HK-2 (cell line): ENCODE data around the gene GJA4.

Experiments used
- DNase-seq: peaks from one replicate; pipeline ENCODE4 v3.0.0-alpha.2; 2018; ENCODE audit not compliant: unreplicated experiment

Gene GJA4

GRCh38 chr1:34792868-34793727 lies at the start of gene GJA4:
Gene GJA4, plus strand, starts transcription at chr1:34792999. Its CDS starts 1,215 bp downstream, at chr1:34794214.
- no peak for DNase-seq

- no peak for DNase-seq
Observed at GRCh38 chr1:34743775-34744174, 49.0 kb upstream of the GJA4 start.

DNA sequence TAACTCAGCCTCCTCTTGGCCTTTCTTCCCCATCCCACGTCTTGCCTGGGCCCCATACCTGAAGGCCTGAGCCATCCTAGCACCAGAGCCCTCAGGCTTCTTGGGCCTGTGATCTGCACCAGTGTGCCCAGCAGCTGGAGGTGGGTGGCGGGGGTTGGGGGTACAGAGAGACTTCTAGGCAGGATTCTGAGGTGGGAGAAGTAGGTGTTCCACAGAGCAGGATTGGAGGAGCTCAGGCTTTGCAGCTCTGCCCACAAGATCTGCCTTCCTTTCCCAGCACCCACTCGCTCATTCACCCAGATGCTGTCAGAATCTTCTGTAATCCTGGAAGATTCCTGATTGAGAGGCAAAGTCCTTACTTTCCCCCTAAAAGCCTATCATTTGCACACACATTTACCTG lies 47.9 kb upstream of the GJA4 start:
- no peak for DNase-seq

GRCh38 chr1:34745666-34746065 lies 47.1 kb upstream of the GJA4 start:
- DNase-seq: no peak

DNA sequence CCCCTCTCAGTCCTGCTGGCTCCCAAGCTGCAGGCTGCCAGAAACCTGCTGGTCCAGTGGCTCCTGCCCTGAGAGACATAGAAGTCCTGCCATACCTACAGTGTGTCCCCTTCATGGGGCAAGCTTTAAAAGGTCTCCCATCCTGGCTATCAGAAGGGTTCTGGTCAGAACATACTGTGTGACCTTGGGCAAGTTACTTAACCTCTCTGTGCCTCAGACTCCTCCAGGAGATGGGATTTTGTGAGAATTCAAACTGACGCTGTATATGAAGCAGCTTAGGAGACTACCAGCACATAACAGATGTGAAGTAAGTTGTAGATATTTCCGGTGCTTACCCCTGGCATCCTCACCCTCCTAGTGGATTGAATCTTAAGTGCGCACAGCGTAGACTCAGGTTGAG lies 46.7 kb upstream of the GJA4 start:
- DNase-seq: no peak

DNA sequence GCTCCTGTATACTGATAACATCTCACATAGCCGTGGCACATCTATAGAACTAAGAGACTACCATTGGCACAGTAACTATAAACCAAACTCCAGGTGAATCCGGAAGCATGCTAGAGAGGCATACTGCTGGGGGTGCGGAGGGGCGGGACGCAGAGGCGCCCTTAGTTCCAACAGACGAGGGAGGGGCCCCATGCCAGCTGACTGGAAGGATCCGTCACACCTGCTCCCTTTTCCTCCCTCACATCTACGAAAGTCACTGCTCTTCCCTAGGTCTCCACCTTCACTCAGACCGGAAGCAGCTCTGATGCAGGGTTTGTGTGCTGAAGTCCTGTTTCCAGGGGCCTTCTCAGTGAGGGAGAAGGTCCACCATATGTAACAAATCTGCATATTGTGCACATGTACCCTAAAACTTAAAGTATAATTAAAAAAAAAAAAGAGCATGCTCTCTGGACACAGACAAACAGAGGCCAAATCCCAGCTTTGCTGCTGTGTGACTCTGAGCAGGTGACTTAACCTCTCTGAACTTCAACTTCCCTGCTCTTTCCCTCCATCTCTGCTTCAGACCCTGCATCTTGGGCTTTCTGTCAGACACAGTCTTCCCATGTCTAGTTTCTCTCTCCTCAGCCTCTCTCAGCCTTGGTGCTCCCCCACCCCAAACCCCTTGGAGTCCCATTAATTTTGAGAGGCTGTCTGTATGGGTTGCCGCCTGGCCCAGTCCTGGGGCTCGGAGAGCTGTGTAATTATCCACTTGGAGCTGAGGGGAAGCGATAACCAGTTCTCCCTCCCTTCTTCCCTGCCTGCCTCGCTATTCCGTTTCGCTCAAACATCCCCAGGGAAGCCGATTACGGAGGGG lies 45.8 kb upstream of the GJA4 start:
- no peak for DNase-seq

- no peak for DNase-seq
Observed at GRCh38 chr1:34747638-34747941, 45.2 kb upstream of the GJA4 start.

GRCh38 chr1:34749992-34750391 lies 42.8 kb upstream of the GJA4 start:
- DNase-seq: no peak

- DNase-seq: no peak
Observed at GRCh38 chr1:34750610-34751009, 42.2 kb upstream of the GJA4 start.

DNA sequence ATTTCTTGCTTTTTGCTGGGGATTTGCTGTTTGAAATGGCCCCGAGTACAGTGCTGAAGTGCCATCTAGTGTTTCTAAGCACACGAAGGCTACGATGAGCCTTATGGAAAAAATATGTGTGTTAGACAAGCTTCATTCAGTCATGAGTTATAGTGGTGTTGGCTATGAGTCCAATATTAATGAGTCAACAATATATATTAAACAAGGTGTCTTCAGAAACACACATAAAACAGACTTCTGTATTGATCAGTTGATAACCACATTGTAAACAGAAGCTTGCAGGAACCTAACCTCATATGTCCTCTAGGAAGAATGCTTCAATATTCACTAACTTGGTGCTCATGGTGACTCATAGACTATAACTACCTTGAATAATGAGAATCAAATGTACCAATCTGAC lies 39.6 kb upstream of the GJA4 start:
- no peak for DNase-seq

DNA sequence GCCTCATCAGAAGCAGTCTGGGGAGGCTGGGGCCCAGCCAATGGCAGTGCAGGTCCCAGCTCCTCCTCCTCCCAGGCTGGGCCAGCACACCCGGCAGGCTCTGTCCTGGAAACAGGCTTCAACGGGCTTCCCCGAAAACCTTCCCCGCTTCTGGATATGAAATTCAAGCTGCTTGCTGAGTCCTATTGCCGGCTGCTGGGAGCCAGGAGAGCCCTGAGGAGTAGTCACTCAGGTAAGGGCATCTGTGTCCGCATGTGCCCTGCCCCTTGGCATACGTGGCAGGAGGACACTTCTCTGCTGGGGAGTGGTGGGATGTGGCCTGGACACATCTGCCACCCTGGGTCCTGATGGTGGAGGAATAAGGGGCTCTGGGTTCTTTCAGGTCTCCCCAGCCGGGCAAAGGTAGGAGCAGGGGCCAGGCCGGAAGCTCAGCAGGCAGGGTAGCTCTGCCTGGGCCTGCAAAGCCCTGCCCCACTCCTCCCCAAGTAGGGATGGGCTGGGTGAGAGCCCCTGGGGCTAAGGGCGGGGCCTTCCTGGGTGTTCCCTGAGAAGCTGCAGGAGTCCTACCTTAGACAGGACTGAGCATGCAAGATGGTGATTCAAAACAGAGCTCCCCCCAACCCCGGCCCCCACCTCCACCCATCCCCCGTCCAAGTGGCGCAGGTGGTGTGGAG lies 37.7 kb upstream of the GJA4 start, which contains the start of gene GJB5:
TSS of gene GJB5 (plus strand) at position 84 of the 674 bp plus-strand sequence. CDS start 2,284 bp downstream, outside the sequence.
- DNase-seq: no peak

DNA sequence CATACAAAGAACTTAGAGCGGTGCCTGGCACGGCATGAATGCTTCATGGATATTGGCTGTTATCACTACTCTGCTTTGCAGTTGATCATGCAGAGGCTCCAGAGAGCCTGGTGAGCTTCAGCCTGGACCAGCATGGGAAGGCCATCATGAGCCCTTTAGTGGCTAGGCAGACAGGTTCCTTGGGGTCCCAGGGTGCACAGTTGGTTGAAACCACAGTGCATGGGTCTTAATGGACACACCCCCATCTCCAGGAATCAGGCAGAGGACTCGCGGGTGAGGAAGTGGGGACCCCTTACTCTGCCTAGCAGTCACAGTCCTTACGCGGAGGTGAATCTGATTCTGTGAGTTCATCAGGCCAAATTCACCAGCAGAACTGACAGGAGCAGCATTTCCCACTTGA lies 36.8 kb upstream of the GJA4 start:
- no peak for DNase-seq

DNA sequence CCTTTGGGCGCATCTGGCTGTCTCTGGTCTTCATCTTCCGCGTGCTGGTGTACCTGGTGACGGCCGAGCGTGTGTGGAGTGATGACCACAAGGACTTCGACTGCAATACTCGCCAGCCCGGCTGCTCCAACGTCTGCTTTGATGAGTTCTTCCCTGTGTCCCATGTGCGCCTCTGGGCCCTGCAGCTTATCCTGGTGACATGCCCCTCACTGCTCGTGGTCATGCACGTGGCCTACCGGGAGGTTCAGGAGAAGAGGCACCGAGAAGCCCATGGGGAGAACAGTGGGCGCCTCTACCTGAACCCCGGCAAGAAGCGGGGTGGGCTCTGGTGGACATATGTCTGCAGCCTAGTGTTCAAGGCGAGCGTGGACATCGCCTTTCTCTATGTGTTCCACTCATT lies 35.4 kb upstream of the GJA4 start:
- DNase-seq: no peak

DNA sequence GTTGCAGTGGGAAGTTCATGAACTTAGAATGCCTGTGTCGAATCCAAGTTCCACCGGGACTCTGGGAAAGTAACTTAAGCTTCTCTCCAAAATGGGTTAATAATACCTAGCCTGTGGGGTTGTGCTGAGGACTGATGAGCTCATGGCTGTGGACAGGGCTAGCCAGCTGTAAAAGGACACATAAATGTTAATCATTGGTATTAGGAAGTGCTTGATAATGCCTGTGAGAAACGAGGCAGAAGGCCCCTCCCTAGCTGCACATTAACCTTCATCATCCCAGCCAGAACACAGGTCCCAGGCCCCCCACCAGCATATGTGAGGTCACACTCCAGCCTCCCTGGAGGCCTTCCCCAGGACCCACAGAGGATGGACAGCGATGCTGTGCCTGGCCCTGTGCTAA lies 34.0 kb upstream of the GJA4 start:
- peak; percentile 66 for DNase-seq

GRCh38 chr1:34759503-34760357 lies 33.1 kb upstream of the GJA4 start, which contains the start of gene GJB4:
Gene GJB4, plus strand, starts transcription at chr1:34759740. Its CDS starts 1,515 bp downstream, at chr1:34761255.
- DNase-seq: no peak

DNA sequence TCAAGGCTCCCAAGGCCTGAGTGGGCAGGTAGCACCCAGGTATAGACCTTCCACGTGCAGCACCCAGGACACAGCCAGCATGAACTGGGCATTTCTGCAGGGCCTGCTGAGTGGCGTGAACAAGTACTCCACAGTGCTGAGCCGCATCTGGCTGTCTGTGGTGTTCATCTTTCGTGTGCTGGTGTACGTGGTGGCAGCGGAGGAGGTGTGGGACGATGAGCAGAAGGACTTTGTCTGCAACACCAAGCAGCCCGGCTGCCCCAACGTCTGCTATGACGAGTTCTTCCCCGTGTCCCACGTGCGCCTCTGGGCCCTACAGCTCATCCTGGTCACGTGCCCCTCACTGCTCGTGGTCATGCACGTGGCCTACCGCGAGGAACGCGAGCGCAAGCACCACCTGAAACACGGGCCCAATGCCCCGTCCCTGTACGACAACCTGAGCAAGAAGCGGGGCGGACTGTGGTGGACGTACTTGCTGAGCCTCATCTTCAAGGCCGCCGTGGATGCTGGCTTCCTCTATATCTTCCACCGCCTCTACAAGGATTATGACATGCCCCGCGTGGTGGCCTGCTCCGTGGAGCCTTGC lies 31.5 kb upstream of the GJA4 start:
- DNase-seq: no peak

- no peak for DNase-seq
Observed at GRCh38 chr1:34761776-34762307, 31.0 kb upstream of the GJA4 start.

DNA sequence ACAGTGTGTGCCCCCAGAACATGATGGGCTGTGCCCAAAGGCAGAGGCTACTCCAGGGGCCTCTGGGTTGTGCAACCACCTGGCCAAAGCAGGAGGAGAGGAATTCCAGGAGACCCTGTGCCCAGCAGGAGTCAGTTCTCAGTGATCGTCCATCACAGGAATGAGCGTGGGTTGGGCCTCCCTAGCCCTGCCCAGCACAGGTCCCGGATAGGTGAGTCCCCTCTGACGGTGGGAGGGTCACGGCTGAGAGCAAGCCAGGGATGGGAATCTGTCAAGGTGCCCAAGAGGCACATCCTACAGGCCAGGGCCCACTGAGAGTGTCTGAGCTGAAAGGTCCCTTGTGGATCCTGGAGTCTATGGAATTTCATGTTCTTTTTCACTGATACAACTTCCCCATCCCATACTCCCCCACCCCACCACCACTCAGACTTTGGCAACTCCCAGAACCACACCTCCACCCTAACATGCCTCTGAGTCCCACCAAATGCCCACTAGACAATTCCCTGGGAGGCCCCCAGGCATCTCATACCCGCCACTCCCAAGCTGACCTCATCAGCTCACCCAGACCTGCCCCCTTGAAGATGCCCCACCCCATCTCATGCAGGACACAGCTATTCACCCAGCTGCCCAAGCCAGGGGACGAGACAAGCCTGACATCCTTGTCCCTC lies 30.2 kb upstream of the GJA4 start:
- DNase-seq: no peak

DNA sequence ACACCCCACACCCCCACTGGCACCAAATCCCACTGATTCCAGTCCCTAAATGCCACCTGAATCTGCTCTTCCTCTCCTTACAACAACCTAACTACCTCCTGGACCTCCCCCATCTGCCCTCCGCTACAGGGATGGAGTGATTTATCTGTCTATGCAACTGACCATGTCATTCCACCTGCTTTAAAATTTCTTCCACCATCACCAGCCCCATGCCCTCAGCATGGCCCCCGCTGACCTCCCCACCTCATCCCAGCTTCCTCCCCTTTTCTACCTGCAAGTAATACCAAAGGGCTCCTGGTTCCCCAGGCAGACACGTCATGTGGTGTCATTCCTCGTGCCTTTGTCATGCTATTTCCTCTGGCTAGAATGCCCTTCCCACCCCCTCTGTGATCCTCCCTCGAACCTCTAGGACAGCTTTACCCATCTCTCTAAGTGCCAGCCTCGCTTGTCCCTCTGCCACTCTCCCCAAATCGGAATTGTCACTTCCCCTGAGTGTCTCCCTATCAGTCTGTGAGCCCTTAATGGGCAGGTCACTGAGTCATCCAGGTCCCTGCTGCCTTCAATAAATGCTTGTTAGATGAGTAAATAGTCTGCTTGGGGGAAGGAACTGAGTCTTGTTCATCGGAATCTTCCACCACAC lies 29.5 kb upstream of the GJA4 start:
- DNase-seq: peak; percentile 55

GRCh38 chr1:34768856-34769255 lies 23.9 kb upstream of the GJA4 start:
- DNase-seq: no peak
